Kidney (tissue), 14 donors: ENCODE results near the gene EN2. TPM values are rescaled to one million over a fixed set of nuclear protein-coding genes. Genes with fewer than 3 reads are reported as not detected.
A peak's percentile ranks its signal among the peaks of the same experiment; 100 is the strongest.

Source experiments
- DNase-seq, 5 donors: peaks; one replicate each; pipeline ENCODE4 v3.0.0-alpha.2; 2013 to 2020
- FAIRE-seq: peaks from 2 replicates; lab custom pipeline; 2012; peaks lifted over from hg19 to GRCh38; lab: Jason Lieb, UNC
- H3K27ac ChIP-seq, 2 donors: one replicate each; pipeline ENCODE4 v1.7.0; 2013; ENCODE audit warnings: low read depth in 2 of 2, low read length in 2 of 2, inconsistent platforms in 1 of 2
- H3K27me3 ChIP-seq: one replicate; pipeline ENCODE4 v1.7.1; 2013; ENCODE audit warnings: low read length, inconsistent platforms; ENCODE audit not compliant: control insufficient read depth, insufficient read depth
- H3K36me3 ChIP-seq, 3 donors: one replicate each; pipeline versions ENCODE4 v1.7.0 to v1.7.1; 2013; ENCODE audit warnings: low read length in 3 of 3, control low read depth in 1 of 3, inconsistent platforms in 1 of 3; ENCODE audit not compliant: insufficient read depth in 3 of 3, control insufficient read depth in 2 of 3
- H3K4me1 ChIP-seq, 3 donors: one replicate each; pipeline versions ENCODE4 v1.7.0 to v1.7.1; 2013; ENCODE audit warnings: low read length in 3 of 3, inconsistent platforms in 1 of 3, low read depth in 1 of 3; ENCODE audit not compliant: control insufficient read depth in 2 of 3, insufficient read depth in 2 of 3
- H3K4me3 ChIP-seq, 3 donors: one replicate each; pipeline versions ENCODE4 v1.7.0 to v1.8.1; 2013; ENCODE audit warnings: low read length in 3 of 3, control low read depth in 1 of 3, inconsistent platforms in 1 of 3
- H3K9ac ChIP-seq, 3 donors: one replicate each; pipeline versions ENCODE4 v1.7.0 to v1.7.1; 2013; ENCODE audit warnings: low read length in 3 of 3, control low read depth in 1 of 3, inconsistent platforms in 1 of 3
- H3K9me3 ChIP-seq, 3 donors: one replicate each; pipeline versions ENCODE4 v1.7.0 to v1.7.1; 2013; ENCODE audit warnings: low read length in 3 of 3, control low read depth in 1 of 3, inconsistent platforms in 1 of 3; ENCODE audit not compliant: control insufficient read depth in 2 of 3, insufficient read depth in 1 of 3
- intact Hi-C: fragments of 100-400 bp; cut with DNase I; formaldehyde crosslinking; loops from one replicate; pipeline ENCODE4 v1.11.1; 2022
- polyA plus RNA-seq: library from polyadenylated mRNA; stranded (reverse); fragments of 350-450 nt; fragmentation: Illumina TruSeq; extraction: RNeasy Lipid Tissue Mini Kit (QIAGEN cat#74804); gene quantifications from one replicate; pipeline ENCODE4 v1.2.3, GENCODE V29; 2014; ENCODE audit warnings: low read depth, low replicate concordance; ENCODE audit not compliant: insufficient read depth
- total RNA-seq: library from RNA; stranded (reverse); fragmentation: NEBNext Ultra II Directional; extraction: Animal tissue kit (Norgen Biotek cat#: 25700); gene quantifications from one replicate; pipeline ENCODE4 v1.2.1, GENCODE V29; 2021
- TF ChIP-seq, protein P1 (sequence below): IDR thresholded peaks from 3 replicates; pipeline ENCODE4 v1.5.1; 2012; ENCODE audit warnings: mild to moderate bottlenecking, moderate library complexity, borderline replicate concordance; ENCODE audit not compliant: insufficient read depth; ENCODE audit errors: extremely low read depth
- donor health status: control.
- donor health status: control.
- donor health status: control.
- donor health status: control.
- donor health status: control.
- donor health status: DM: yes; HTN: yes; CAD: no.
- donor health status: Normal renal cell carcinoma (clear cell type).

Gene EN2
- total and polyA plus RNA-seq, 2 donors from 2014 or later = 0.13 TPM; not detected in 1

DNA sequence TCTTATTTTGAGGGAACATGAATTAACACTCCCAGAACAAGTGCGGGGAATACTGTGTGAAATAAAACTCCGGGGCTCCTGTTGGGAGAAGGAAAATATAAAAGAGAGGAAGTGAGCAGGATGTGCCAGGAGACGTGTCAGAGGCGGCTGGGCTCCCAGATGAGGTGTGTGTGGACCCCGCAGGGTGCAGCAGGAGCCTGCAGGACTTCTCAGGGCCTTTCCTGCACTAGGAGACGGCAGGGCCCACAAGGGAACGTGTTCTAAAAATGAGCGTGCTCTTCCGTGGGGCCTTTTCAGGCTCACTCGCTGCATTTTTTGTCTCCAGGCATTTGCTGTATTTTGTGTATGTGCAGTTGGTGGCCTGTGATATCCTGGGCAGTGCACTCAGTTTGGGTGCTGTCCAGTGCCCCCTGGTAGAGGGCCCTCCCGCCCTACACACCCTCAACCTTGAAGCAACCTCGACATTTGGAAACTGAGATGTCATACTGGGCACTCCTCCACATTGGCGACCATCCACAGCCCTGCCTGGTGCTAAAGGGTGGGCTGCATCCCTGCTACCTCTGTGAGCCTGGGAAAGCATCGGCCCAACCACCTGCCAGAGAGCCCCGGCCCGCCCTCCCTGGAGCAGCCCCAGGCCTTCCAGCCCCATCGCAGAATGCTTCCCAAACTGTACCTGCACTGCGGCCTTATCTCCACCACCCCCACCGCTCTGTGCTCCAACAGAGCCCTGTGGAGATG is 35.2 kb upstream of the EN2 start:
- Histone ChIP-seq H3K9me3 (no peaks in the 10 kb centered on the region), H3K27ac (no peak overlapping the region), H3K4me1 (no peaks in the 10 kb centered on the region), H3K4me3 (no peak overlapping the region), H3K27me3 (no peaks in the 10 kb centered on the region), H3K9ac (no peak overlapping the region), H3K36me3 (no peaks in the 10 kb centered on the region)
- DNase-seq (peak in 1 of 5 donors; percentile 44), FAIRE-seq (no peak)
- intact Hi-C loops = no loop called here
- TF ChIP-seq, protein P1, sequence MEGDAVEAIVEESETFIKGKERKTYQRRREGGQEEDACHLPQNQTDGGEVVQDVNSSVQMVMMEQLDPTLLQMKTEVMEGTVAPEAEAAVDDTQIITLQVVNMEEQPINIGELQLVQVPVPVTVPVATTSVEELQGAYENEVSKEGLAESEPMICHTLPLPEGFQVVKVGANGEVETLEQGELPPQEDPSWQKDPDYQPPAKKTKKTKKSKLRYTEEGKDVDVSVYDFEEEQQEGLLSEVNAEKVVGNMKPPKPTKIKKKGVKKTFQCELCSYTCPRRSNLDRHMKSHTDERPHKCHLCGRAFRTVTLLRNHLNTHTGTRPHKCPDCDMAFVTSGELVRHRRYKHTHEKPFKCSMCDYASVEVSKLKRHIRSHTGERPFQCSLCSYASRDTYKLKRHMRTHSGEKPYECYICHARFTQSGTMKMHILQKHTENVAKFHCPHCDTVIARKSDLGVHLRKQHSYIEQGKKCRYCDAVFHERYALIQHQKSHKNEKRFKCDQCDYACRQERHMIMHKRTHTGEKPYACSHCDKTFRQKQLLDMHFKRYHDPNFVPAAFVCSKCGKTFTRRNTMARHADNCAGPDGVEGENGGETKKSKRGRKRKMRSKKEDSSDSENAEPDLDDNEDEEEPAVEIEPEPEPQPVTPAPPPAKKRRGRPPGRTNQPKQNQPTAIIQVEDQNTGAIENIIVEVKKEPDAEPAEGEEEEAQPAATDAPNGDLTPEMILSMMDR = no peak

DNA sequence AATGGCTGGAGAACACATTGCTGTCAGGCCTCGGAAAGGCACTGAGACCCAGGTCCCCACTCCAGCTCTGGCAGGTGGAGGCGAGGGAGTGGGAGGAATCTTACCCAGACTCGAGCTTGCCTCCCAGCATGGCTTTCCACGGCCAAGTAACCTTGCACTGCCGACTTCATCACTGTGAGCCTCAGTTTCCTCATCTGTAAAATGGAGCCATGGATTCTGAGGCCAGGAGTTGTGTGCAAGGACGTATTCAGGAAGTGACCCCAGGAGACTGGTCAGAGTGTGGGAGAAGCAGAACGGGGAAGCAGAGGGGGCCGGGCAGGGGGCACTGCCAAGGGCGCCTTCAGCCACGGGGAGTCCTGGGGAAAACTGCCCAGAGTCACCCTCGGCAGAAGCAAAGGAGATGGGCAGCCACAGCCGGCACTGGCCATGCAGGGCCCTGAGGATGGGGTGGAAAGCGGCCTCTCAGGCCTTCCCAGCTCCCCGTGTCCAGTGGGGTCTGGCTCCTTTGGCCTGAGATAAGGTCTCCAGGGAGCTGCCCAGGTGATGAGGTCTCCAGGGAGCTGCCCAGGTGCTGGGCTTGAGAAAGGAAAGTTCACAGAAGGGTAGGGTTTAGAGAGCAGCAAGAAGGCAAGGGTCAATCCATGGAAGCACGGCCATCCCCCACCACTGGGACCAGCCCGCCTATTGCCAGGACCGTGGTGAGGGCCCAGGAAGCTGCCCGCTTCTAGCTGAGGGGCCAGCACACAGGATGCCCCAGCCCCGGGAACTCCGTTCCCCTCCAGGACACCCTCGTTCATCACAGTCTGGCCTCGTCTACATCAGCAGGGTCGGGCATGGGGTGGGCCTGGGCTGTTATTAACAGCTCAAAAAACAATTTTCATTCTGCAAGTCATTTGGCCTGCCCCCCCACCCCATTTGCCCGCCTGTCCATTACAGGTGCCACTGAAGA is 34.3 kb upstream of the EN2 start:
- intact Hi-C loops = no loop called here
- H3K27ac ChIP-seq = no peak overlapping the region
- FAIRE-seq = no peak

GRCh38 chr7:155424301-155425010 is 33.5 kb upstream of the EN2 start:
- peak in 1 of 5 donors; percentile 35 for DNase-seq
- TF ChIP-seq, protein P1 = no peak
- Histone ChIP-seq H3K4me3 (no peak overlapping the region), H3K9me3 (no peaks in the 10 kb centered on the region), H3K4me1 (no peaks in the 10 kb centered on the region), H3K9ac (no peak overlapping the region), H3K27ac (no peak overlapping the region), H3K36me3 (no peaks in the 10 kb centered on the region), H3K27me3 (no peaks in the 10 kb centered on the region)
- intact Hi-C loops = no loop called here
- FAIRE-seq = no peak

More for the DNA sequence above, 34.3 kb upstream of the EN2 start:
- DNase-seq = peak in 1 of 5 donors; percentile 44
- no peaks in the 10 kb centered on the region for H3K4me1 ChIP-seq
- no peaks in the 10 kb centered on the region for H3K9me3 ChIP-seq
- H3K36me3 ChIP-seq = no peaks in the 10 kb centered on the region
- TF ChIP-seq, protein P1 = no peak
- no peak overlapping the region for H3K9ac ChIP-seq
- no peak overlapping the region for H3K4me3 ChIP-seq
- no peaks in the 10 kb centered on the region for H3K27me3 ChIP-seq
